ENCODE data around the gene TMEM81.

The TMEM81 gene

GRCh38 chr1:205059660-205060059 is 24.6 kb downstream of the TMEM81 start:
- DNase-seq (ENCODE audit: low read depth in 2 of 2), result no peak

GRCh38 chr1:205058853-205059252 is 25.4 kb downstream of the TMEM81 start:
- no peak for DNase-seq (ENCODE audit: low read depth in 2 of 2)

GRCh38 chr1:205057808-205058575 is 26.3 kb downstream of the TMEM81 start:
- no peak for DNase-seq (ENCODE audit: low read depth in 2 of 2)

DNA sequence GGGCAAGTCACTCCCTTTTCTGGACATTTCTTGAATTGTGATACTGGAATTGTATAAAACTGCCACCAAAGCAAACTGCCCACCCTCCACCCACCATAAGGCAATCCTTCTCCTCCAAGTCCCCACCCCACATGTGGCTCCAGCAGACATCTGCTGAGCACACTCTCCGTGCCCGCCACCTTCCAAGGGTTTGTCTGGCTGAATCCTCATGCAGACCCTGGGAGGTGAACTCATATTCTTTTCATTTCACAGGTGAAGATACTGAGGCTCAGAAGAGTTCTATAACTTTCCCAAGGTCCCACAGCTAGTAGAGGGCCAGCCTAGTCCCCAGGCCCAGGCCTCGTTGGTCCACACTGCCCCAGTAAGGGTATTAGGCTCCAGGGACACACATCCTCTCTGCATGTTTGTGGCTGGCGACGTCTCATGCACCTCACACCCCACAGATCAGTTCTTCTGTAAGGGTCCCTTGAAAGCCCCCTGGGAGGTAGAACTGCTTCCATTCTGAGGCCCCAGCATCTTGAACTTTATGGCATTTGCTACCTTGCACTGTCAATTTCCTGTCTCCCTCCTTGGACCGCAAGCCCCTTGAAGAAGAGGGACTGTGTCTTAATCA is 27.2 kb downstream of the TMEM81 start:
- no peak for DNase-seq (ENCODE audit: low read depth in 2 of 2)

- no peak for DNase-seq (ENCODE audit: low read depth in 2 of 2)
Measured at GRCh38 chr1:205056188-205056611, 28.1 kb downstream of the TMEM81 start.

GRCh38 chr1:205054013-205054412 is 30.2 kb downstream of the TMEM81 start:
- DNase-seq (ENCODE audit: low read depth in 2 of 2), result no peak

- no peak for DNase-seq (ENCODE audit: low read depth in 2 of 2)
Measured at GRCh38 chr1:205053296-205053695, 31.0 kb downstream of the TMEM81 start.

DNA sequence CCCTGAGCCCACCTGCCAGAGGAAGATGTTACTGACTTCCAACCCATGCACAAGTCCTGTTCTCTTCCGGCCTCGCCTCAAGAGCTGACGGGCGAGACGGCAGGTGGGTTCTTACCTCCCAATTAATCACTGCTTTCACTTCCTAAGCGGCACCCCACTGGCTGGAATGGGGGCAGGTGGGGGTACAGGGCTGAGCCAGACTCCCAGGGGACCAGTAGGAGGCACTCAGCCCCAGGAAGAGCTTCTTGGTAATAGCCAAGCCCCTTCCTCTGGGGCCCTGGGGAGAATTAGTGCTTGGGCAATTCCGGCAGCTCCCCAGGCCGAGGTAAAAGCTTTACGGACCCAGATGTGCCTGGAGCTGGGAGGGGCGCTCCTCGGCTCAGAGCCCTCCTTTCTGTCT is 31.6 kb downstream of the TMEM81 start:
- DNase-seq (ENCODE audit: low read depth in 2 of 2), result no peak

GRCh38 chr1:205049479-205049878 is 34.8 kb downstream of the TMEM81 start:
- no peak for DNase-seq (ENCODE audit: low read depth in 2 of 2)

GRCh38 chr1:205048382-205048781 is 35.9 kb downstream of the TMEM81 start:
- no peak for DNase-seq (ENCODE audit: low read depth in 2 of 2)

DNA sequence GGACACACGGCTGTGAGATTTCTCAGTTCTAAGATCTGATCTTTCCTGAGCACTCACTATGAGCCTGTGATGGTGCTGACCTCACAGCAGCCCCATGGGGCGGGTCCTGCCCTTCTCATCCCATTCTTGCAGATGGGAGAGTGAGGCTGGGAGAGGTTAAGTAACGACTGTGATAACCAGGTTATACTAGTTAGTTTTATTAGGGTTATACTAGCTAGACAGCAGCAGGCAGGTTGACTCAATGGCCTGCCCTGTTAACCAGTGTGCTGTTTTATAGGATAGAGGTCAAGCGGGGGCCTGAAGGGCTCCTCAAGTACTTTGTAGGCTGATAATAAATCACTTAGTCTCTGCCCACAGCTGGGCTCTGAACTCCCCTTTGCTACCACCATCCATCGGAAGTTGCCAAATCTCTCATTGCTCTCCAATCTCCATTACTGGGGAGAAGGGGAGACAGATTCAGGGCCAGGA is 36.5 kb downstream of the TMEM81 start:
- no peak for DNase-seq (ENCODE audit: low read depth in 2 of 2)

DNA sequence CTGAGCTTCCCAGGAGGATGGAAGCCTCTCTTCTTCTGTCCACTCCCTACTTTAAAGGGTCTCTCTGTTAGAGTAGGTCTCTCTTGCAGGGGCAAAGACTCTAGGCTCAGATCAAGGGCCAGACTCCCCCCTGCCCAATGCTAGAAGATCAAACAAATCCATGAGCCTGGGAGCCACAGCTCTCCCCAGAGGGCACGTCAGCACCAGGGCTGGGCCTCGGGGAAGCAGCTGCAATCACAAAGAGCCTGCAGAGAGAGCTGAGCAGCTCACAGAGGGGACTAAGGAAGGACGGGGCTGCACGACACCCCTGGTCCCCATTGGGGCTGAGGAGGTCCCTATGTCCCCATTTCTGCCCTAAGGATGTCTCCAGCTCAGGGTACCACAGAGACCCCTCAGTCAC is 37.4 kb downstream of the TMEM81 start:
- DNase-seq (ENCODE audit: low read depth in 2 of 2), result no peak

DNA sequence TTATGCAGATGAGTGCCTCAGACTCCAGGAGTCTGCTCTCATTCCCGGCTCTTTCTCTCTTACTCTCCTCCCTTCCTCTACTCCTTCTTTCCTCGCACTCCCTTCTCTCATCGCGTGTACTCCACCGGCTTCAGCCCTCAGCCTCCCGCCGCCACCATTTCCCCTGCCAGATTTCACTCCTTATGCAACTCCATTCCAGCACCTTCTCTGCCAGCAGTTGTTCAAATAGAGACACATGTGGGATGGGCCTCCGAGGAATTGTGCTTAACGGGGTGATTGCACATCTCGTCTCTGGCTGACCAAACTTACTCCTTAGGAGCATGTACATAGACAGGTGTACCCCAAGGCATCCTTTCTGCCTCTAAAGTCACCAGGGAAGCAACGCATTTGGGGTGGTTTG is 39.1 kb downstream of the TMEM81 start:
- DNase-seq (ENCODE audit: low read depth in 2 of 2), result no peak

GRCh38 chr1:205044741-205045140 is 39.5 kb downstream of the TMEM81 start:
- no peak for DNase-seq (ENCODE audit: low read depth in 2 of 2)

DNA sequence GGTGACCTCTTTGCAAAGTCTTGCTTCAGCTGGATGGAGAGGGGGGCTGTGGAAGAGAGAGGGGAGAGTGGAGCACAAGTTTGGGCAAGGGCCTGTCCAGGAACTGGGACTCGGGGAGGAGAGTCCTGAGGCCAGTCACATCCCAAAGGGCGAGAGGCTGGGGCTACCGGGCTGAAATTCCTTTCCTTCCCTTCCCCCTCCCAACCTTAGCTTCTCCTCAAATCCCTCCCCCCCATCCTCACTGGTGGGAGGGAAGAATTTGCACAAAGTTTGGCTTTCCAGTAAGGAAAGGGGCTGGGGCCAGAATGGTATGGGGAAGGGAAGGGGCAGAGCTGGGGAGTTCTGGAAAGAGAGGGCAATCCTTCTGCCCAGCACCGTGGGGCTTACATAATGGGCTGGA is 40.4 kb downstream of the TMEM81 start:
- no peak for DNase-seq (ENCODE audit: low read depth in 2 of 2)

DNA sequence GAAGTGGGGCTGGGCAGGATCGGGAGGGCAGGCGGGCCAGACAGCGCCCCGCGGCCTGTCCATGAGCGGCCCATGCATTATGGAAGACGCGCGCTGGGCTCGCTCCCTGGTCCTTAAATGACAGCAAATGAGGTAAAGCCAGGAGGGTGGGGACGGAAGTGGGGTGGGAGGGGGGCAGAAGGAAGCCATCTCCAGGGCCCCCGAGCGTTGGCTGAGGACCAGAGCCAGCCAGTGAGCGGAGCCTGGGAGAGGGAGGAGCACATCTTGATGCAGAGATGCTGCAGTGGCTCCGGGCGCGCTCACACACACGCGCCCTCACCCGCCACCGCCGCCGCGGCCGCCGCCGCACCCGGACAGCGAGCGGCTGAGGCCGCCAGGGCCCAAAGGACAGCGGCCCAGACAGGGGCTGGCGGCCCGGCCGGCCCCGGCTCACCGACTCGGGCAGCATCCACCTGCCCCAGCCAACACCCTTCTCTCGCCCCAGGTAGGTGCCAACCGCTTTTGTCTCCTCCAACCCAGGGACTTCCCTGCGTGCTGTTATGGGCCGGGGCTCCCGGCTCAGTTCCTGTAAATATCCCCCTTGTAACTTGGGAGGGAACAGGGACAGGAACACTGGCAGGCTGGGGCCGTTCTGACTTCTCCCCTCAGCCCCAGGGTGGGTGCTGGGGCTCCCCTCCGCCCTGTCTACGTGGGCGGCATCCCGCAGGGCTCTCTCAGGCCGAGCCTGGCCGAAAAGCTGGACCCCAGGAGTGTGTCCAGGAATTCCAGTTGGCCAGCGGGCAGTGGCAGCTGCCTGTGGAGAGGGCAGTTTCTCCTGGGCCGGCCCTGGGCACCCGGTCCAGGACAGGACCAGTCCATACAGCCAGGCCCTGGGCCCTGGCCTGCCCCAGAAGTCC is 41.1 kb downstream of the TMEM81 start, which contains the start of gene CNTN2:
TSS of gene CNTN2 (plus strand) at position 302 of the 896 bp plus-strand sequence. CDS start 9,974 bp downstream, outside the sequence.
- DNase-seq (ENCODE audit: low read depth in 2 of 2), result no peak

DNA sequence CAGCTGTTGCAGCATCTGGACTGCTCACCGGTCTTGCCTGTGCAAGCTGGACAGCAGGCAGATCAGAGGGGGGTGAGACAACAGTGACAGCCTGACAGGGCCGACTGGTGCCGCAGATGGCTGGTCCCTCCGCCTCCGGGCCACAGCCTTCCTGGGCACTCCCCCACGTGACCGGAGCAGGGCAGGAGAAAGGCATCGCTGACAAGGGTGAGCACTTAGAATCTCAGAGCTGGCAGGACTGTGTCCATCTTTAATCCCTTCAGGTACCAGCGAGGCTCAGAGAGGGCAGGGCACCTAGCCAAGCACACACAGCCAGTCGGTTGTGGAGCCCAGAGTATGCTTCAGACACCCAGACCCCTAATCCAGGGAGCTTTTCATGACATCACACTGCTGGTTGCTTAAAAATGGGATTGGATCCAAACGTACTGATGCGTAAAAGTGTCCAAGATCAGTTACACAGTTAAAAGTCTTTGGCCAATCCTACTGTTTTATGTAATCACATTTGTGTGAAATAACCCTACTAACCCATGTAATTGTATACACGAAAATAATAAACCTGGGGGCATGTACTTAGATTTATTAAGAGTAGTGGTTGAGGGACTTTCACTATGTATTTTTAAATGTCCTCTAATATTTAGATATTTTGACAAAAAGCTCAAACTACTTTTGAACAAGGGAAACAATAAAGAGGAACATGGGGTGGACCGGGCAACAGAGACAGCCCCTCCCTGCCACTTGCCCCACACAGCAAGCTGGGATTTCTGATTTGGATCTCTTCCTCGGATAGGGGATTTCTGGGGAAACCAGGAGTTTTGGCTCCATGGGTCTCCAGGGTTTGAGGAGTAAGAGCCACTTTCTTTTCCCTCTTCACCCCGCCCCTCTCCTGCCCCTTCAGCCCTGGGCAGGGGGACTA is 42.0 kb downstream of the TMEM81 start:
- DNase-seq (ENCODE audit: low read depth in 2 of 2), result no peak

GRCh38 chr1:205041001-205041715 is 43.1 kb downstream of the TMEM81 start:
- no peak for DNase-seq (ENCODE audit: low read depth in 2 of 2)

DNA sequence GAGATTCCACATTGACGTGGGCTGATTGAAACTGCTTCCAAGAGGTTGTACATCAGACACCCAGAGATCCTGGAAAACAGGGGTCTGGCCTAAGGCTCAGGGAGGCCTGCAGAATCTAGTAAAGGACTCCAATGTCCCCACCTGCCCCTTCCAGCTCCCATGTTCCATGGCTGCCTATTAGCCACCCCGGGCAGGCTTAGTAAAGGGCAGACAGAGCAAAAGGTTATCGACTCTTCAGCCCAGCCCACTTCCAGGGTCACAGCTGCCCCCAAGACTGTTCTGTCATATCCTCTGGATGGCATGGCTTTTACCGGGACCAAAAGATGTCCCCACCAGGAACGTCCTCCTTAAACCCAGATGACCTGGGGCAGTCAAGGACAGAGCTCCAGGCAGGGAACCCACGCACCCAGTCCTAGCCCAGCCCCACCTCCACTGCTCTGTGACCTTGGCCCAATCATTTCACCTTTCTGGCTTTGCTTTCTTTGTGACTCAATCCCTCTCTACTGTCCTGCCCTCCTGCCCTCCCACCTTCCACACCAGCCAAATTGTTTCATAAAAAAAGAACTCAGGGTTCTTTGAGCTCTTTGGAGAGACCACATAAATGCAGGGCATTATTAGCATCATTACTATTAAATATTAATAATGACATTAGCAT is 46.0 kb downstream of the TMEM81 start:
- DNase-seq (ENCODE audit: low read depth in 2 of 2), result no peak

DNA sequence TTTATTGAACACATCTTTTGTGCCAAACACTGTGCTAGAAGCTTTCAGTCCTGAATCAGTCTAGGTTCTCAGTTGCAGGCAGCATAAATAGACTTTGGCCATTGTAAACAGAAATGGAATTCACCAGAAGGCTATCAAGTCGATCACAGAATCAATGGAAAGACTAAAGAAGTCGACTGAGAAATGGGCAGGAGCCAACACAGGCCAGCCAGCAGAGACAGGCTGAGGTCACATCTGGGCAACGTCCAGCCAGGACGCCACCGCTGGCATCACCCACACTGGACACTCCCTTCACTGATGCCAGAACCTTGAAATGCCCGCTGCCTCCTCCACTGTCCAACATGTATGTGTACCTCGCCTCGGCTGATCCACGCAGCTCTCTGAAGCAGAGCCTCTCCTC is 46.7 kb downstream of the TMEM81 start:
- DNase-seq (ENCODE audit: low read depth in 2 of 2), result no peak
